HG02870 (cell line): ENCODE data around the gene RNGTT.
"Not testable (repeated sequence)": the region's sequence is repeated elsewhere in the genome, so short reads cannot be mapped to it uniquely, and the experiment has no call there.

ENCODE experiments used
- ATAC-seq: cut with Tn5 transposase; IDR thresholded peaks from one replicate; pipeline ENCODE4 v1.9.1; 2021; ENCODE audit warnings: mild to moderate bottlenecking, moderate library complexity; ENCODE audit not compliant: unreplicated experiment

RNGTT gene

DNA sequence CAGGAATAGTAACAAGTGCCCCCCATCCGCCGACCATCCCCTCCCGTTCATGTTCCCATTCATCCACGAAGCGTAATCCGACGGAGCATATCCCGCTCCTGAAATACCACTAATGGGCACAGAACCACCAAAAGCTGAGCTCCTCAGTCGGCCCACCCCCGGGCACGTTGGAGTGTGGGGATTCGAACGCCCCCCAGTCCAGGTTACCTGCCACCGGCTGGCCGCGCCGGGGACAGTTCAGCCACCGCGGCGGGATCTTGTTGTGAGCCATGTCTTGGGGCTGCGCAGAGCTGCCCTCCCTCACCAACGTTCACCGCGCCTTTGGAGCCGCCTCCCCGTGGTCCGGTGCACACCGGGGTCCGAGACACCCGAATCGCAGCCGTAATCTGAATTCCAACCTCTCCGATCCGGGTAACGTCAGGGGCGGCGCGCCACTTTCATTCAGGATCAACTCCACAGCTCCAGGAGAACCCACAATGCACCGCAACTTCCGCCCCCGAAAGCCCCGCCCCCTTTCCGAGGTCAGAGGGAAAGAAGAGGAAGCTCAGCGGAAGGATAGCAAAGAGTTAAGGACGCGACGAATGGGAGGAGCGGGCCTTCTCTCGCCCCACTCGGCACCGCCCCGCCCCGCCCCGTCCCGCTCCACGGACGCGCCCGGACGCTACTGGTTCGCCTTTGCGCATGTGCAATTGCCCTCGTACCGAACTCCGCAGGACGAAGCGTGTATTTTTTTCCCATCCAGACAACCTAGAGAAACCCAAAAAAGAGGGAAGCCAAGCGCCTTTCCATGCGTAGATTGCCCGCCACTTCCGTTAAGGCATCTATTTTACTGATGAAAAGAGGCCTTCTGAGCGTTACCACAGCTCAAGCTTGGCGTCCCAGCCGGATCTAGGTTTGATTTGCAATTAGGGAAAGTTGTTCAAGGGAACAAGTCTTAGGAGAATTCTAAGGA lies at the start of gene RNGTT:
Gene RNGTT (minus strand): TSS at position 480 of the 952 bp plus-strand sequence. CDS start 209 bp downstream, at position 271.
- peak; percentile 96 for ATAC-seq

DNA sequence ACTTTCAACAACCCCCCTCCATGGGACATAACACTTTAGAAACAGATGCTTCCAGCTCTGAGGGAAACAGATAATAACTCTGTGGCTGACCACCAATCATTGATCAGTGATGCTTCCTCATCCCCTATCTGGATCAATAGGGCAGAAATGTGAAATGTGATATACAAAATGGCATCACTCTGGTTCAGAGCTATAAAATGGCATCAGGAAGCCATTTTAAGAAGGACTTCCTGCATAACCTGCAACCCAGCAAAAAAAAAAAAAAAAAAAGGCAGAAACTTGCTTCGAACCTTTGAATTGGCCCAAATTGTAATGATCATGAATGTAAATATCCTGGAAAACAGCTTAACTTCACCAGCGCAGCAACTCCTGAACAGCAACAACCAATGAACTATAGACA lies 48.0 kb upstream of the RNGTT start:
- ATAC-seq: no peak

DNA sequence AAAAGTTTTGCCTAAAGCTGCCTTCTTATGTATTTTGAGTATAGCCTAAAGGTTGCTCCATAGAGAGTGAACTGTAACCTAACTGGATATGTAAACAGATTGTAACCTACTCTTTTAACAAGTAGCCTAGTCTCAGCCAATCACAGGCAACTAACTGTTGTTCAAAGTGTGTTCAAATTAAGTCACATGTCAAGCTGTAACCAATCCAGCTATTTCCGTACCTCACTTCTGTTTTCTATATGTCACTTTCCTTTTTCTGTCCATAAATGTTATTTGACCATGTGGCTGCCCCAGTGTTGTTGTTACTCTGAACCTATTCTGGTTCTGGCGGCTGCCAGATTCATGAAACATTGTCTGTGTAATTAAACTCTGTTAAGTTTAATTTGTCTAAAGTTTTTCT lies 47.4 kb upstream of the RNGTT start:
- ATAC-seq: no peak

DNA sequence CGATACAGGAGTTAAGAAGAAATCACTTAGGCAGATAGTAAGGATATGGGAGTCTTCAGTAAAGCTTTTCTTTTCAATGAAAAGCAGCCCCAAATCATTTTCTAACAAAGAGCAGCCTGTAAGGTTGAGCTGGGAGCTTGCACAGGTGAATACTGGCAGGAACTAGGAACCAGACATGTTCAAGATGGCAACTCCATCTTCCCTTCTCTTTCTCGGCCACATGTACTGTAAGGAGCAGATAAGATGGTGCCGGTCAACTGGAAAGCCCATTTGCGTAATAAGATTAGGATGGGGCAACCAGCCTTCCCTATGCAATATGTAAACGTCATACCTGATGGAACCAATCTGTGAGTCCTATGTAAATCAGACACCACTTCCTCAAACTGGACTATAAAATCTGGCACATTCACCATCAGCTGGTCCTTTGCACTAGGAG lies 46.2 kb upstream of the RNGTT start:
- ATAC-seq: no peak

DNA sequence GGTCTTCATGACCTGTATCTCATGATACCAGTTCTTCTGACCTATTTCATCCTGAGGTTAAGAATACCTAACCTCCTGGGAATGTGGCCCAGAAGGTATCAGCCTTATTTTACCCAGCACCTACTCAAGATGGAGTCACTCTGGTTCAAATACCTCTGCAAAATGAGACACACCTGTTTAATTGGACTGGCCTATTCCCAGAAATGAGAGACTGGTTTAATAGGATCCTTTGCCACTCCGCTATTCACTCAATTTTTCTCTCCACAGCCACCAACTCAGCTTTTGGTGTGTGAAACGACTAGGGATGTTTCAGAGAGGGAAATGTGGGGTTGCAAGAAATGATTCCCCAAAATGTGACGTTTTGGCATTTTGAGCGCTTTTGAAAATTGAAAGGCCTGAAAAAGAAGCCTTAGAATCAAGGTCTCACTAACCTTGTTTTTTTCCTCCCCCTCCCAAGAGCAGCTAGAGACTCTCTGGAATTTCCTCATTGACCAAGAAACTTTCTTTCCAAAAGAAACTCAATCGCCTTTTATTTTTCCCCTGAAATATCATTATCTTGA lies 45.5 kb upstream of the RNGTT start:
- no peak for ATAC-seq

DNA sequence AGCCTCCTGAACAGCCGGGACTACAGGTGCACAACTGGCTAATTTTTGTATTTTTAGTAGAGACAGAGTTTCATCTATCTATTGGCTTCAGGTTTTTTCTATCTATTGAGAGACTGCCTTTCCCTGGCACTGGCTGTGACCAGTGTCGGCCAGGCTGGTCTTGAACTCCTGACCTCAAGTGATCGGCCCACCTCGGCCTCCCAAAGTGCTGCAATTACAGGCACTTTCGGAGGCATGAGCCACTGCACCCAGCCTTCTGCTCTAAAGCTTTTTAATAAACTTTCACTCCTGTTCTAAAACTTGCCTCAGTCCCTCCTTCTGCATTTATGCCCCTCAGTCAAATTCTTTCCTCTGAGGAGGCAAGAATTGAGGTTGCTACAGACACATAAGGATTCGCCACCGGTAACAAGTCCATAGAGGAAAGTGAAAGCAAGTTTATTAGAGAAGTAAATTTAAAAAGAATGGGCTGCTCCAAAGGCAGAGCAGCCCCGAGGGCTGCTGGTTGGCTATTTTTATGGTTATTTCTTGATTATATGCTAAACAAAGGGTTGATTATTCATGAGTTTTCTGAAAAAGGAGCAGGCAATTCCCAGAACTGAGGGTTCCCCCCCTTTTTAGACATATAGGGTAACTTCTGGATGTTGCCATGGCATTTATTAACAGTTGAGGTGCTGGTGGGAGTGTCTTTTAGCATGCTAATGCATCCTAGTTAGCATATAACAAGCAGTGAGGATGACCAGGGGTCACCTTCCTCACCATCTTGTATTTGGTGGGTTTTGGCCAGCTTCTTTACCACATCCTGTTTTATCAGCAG lies 44.8 kb upstream of the RNGTT start:
- ATAC-seq: no peak

DNA sequence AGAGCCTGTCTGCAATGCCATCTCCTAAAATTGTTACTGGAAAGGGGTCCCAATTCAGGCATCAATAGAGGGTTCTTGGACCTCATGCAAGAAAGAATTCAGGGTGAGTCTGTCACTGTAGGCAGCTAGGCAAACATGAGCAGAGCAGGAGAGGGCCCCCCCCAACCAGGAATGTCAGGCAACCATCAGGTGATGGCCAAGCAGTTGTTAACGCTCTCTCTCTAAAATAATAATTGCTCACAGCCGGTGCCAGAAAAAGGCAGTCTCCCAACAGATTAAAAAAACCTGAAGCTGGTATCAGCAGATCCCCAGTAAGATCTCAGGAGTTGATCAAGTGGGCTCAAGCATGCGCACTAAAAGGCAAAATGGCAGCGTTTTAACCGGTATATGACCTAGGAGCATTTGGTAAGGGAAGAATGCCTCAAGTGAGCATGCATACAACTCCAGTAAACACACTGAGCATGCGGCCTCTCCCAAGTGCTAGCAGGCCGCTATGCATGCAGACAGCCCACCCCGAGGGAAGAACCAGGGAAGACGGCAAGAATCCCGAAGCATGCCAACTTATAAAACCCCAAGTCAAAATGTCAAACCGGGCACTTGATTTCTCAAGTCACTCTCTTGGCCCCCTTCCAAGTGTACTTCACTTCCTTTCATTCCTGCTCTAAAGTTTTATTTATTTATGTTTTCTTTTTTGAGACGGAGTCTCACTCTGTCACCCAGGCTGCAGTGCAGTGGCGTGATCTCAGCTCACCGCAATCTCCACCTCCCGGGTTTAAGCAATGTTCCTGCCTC lies 44.0 kb upstream of the RNGTT start:
- ATAC-seq: no peak

DNA sequence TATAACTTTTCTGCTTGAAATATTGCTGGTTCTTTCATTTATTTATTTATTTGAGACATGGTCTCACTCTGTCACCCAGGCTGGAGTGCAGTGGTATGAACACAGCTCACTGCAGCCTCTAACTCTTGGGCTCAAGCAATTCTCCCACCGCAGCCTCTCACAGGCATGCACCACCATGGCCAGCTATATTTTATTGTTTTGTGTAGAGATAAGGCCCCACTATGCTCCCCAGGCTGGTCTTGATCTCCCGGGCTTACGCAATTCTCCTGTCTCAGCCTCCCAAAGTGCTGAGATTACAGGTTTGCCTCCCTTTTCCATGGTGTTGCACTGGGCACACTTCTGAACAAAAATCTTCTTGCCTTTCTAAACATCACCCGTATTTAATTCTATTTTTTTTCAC lies 39.1 kb upstream of the RNGTT start:
- no peak for ATAC-seq

DNA sequence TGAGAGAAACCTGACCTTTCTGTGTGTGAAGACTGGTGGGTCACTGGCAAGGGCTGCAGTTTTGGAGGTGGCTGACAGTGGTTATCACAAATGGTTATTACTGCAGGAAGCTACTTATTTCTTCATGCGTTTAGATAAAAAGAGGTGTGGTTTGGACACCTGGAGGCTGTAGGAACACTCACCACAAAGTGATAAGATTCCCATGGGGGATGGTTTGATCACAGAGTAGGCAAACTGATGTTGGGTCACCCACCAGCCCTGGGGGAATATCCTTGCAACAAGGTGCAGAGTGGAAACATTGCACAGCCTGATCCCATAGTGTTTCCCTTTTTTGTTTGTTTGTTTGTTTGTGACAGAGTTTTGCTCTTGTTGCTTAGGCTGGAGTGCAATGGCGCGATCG lies 33.9 kb upstream of the RNGTT start:
- ATAC-seq: no peak

DNA sequence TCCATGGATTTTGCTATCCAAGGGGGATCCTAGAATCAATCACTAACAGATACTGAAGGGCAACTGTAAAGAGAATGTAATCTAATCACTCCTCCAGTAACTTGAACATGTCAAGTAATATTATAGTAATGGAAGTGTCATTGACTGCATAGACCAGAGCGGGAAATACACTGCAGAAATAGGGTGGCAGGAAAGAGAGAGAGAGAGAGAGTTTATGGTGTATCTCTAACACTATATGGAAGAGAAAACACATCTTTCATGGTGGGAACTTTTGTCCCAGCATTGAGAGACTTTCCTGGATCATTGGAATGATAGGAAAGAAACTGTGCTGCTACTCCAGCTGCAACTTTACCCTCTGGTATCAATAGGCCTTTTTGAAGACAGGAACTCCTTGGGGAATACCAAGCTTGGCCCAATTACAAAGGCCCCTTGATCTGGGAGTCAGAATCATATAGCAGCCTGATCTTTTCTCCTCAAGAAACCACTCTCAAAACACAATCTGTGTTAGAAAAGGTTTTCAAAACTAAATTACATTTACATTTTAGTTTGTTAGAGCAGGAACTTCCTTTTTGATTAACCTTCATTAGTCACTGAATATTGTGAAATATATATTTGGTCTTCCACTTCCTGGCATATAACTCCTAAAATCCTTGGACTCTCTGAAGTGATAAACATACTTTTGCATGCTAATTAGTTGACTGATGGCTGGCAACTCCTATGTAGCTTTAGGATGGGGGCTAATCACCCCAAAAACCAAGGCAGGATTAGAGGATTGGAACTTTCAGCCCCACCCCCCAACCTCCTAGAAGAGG lies 29.5 kb upstream of the RNGTT start:
- ATAC-seq: no peak

DNA sequence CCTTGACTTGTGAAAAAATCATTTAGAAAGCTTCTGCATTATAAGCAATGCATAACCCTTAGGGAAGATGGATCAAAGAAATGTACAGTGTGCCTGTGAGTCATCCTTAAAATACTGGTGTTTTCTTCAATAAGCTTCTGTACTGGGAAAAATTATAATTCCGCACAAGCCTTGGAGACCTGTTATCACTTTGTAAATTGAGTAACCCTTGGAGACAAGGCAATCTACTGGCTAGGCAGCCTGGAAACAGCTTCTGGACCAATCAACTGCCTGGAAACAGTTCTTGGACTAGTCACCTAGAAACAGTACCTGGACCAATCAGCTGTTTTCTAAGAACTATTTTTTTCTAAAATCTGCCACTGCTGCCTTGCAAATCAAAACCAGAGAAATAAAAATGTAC lies 25.8 kb upstream of the RNGTT start:
- no peak for ATAC-seq

DNA sequence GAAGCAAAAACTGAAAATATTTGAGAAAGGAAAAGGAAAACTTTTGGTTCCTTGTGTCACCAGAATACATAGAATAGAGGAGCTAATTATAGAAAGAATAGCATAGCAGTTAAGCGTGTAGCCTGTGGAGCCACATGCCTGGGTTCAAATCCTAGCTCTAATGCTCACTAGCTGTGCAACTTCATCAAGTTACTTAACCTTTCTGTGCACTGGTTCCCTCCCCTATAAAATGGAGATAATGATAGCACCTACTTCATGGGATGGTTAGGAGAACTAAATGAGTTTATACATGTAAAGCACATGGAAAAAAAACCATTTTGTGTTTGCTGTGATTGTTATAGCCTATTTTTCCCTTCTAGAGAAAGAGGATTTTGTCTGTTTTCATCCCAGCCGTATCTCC lies 24.5 kb upstream of the RNGTT start:
- no peak for ATAC-seq

DNA sequence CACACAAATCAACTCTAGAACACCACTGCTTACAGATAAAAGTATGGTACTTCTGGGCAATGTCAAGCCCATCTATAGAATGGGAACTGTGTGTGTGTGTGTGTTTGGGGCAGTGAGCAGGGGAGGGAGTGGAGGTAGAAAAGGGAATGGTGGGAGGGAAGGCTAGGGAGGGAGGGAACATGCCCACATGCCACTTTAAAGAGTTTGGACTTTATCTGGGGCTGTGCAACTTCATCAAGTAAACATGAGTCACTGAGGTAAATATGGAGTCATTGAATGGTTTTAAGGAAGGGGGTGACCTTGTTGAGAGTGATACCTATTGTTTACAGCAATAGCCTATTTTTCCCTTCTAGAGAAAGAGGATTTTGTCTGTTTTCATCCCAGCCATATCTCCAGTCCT lies 22.5 kb upstream of the RNGTT start:
- no peak for ATAC-seq

DNA sequence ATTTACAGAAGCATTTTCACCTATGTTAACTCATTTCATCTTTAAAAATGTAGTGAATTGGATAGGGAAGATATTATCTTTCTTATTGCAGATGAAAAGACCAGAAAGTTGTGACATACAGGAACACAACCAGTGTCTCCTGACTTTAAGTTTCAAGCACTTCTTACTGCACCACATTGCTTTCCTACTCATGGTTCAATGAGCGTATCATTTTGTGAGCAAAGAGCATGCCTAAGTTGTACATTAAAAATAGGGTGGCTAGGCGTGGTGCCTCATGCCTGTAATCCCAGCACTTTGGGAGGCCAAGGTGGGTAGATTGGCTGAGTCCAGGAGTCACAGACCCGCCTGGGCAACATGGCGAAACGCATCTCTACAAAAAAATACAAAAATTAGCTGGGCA lies 21.2 kb upstream of the RNGTT start:
- no peak for ATAC-seq

DNA sequence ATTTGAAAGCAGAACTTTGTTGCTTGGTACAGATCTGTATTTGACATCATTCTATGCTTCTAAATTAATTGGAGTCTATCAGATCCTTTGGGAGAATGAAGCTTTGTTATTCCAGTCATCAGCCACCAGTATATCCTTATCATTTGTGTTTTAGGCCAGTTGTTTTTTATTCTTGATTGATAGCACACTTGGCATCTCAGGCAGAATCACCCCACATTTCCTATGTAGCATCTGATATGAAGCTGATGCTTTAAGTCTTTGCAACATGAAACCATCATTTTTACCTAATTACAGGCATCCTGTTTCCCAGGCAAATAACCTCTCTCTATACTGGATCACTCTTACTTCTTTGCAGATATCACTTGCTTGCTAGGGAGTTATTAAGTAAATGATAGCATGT lies 20.7 kb upstream of the RNGTT start:
- no peak for ATAC-seq

DNA sequence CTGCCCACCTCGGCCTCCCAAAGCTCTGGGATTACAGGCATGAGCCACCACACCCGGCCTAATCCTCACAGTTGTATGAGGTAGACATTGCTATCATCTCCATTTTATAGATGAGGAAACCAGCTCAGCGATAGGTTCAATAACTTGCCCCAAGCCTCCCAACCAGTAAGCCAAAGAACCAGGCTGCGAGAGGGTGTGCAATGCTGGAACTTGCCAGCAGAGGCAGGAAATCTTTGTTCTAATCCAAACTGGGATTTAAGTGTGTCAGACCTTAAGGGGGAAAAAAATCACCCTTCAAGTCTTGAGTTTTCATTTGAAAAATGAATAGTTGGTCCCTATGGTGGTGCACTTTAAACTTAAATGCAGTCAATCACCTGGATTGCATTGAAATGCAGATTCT lies 20.1 kb upstream of the RNGTT start:
- no peak for ATAC-seq

DNA sequence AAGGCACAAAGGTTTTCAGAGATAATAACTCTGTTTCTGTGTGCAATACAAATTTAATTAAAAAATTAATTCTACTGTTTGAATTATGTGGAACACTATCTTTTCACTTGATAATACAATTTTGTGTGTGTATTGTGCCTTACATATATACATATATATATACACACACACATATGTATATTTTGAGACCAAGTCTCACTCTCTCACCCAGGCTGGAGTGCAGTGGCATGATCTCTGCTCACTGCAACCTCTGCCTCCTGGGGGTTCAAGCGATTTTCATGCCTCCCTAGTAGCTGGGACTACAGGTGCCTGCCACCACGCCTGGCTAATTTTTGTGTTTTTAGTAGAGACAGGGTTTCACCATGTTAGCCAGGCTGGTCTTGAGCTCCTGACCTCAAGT lies 19.7 kb upstream of the RNGTT start:
- not testable (repeated sequence) for ATAC-seq

DNA sequence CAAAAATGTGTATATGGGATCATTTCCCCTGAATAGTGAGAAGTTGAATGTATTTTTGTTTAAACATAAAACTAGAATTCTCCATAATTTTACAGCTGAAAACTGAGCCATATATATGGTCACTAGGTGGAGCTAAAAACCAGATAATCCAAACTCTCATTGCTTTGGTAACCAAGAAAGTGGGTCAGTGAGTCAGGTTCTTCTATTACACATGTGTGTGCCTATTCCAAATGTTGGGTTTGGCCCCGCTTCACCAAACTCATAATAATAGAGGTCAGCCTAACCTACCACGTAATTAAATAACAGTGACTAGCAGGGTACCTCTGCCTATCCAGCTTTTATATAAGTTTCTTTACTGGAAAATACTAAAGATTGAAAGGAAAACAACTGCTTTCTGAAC lies 19.3 kb upstream of the RNGTT start:
- ATAC-seq: peak; percentile 62

DNA sequence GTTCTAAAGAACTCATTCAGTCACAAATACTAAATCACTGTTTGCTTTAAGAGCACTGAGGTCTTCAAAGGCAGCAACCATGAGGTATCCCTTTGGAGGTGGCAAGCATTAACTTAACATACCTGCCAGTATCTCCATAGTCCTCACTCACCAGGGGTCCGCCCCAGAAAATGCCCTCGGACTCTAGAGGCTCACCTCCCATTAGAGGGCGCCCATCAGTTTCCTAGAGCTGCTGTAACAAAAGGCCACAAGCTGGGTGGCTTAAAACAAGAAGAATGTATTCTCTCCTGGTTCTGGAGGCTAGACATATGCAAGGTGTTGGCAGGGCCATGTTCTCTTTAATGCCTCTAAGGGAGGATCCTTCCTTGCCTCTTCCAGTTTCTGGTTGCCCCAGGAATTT lies 12.0 kb upstream of the RNGTT start:
- ATAC-seq: no peak
